ENCODE results near the gene ZNF862. TPM values are rescaled to one million over a fixed set of nuclear protein-coding genes. Genes with fewer than 3 reads are reported as not detected.
A peak's percentile ranks its signal among the peaks of the same experiment; 100 is the strongest.

The ZNF862 gene
- total and polyA plus RNA-seq, 2 of the 13 experiments (the other 11 are each of a cell fraction or from before 2014, with no cell fraction given), result 0.89 to 2.0 TPM

DNA sequence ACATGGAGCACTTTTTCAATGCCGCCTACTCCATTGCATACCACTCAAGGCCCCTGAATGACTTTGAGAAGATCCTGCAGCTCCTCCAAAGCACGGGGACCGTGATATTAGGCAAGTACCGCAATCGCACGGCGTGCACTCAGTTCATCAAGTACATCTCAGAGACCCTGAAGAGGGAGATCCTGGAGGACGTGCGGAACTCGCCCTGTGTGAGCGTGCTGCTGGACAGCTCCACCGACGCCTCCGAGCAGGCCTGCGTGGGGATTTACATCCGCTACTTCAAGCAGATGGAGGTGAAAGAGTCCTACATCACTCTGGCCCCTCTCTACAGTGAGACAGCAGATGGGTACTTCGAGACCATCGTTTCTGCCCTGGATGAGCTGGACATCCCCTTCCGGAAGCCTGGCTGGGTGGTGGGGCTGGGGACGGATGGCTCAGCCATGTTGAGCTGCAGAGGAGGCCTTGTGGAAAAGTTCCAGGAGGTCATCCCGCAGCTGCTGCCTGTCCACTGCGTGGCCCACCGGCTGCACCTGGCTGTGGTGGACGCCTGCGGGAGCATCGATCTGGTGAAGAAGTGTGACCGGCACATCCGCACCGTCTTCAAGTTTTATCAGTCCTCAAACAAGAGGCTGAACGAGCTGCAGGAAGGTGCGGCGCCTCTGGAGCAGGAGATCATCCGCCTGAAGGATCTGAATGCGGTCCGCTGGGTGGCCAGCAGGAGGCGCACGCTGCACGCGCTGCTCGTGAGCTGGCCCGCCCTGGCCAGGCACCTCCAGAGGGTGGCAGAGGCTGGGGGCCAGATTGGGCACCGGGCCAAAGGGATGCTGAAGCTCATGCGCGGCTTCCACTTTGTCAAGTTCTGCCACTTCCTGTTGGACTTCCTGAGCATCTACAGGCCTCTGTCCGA, 22.9 kb downstream of the ZNF862 start:
- Histone ChIP-seq H3K4me1 (ENCODE audit: insufficient read depth, low read length) (no peaks in the 10 kb centered on the region), H3K9me3 (ENCODE audit: low read length) (no peaks in the 10 kb centered on the region), H3K4me2 (ENCODE audit: low read depth, low read length) (no peak overlapping the region), H4K20me1 (ENCODE audit: insufficient read depth, low read length) (no peaks in the 10 kb centered on the region), H3K27ac (ENCODE audit: extremely low read length, insufficient read depth, low read length) (no peak overlapping the region), H2AFZ (ENCODE audit: low read length) (no peak overlapping the region), H3K27me3 (ENCODE audit: control insufficient read depth in 1 of 2, insufficient read depth in 2 of 2, low read length in 2 of 2) (peaks cover 0 to 17% of the 10 kb centered on the region in 2 experiments; a peak in 1 of 5 replicates), H3K79me2 (ENCODE audit: insufficient read depth, low read length) (no peaks in the 10 kb centered on the region), H3K4me3 (replicated peaks in 1 of 3; ENCODE audit: insufficient read depth in 1 of 3, low read depth in 2 of 3, low read length in 3 of 3) (no peak overlapping the region), H3K36me3 (replicated peaks in 1 of 2; ENCODE audit: control insufficient read depth in 1 of 2, insufficient read depth in 2 of 2, low read length in 2 of 2) (no peaks in the 10 kb centered on the region), H3K9ac (ENCODE audit: insufficient read depth, low read depth, low read length) (no peak overlapping the region)
- in situ Hi-C loops (cut with HindIII; ENCODE audit: extremely low pct_ligation_motif_present, low pct_unique_long_range_greater_than_20kb), result loop anchor here (25.0 kb wide), 1 partner anchor 176 kb away; no protein-coding TSS in a partner anchor
- DNase-seq (ENCODE audit: low spot score) (no peak), ATAC-seq (peak; percentile 79), FAIRE-seq (no peak)
- ChIA-PET POLR2A (no interaction called here), CTCF (ENCODE audit: low intra/inter-chr PET ratio, low total read pairs) (interaction anchor here (1.0 to 1.3 kb wide), 2 partner anchors 12 to 415 kb away, joined by 3 to 4 read pairs; no protein-coding TSS in a partner anchor)
- intact Hi-C loops (cut with micrococcal nuclease; ENCODE audit: unreplicated experiment), result no loop called here
- no TSS peak for BruUV-seq (replicated peaks)
- 50% methylated on average over 23 of the region's 45 CpGs for WGBS (ENCODE audit: low lambda C conversion rate)
- TF ChIP-seq, protein P1, sequence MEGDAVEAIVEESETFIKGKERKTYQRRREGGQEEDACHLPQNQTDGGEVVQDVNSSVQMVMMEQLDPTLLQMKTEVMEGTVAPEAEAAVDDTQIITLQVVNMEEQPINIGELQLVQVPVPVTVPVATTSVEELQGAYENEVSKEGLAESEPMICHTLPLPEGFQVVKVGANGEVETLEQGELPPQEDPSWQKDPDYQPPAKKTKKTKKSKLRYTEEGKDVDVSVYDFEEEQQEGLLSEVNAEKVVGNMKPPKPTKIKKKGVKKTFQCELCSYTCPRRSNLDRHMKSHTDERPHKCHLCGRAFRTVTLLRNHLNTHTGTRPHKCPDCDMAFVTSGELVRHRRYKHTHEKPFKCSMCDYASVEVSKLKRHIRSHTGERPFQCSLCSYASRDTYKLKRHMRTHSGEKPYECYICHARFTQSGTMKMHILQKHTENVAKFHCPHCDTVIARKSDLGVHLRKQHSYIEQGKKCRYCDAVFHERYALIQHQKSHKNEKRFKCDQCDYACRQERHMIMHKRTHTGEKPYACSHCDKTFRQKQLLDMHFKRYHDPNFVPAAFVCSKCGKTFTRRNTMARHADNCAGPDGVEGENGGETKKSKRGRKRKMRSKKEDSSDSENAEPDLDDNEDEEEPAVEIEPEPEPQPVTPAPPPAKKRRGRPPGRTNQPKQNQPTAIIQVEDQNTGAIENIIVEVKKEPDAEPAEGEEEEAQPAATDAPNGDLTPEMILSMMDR (CRISPR knock-in tag; IDR thresholded peaks at IDR 0.05), result peak; percentile 89
- TF ChIP-seq ZNF768 (CRISPR knock-in tag; IDR thresholded peaks at IDR 0.05) (peak; percentile 19; the same call in 1 of the 2 replicates), RAD21 (CRISPR knock-in tag; IDR thresholded peaks at IDR 0.05) (peak; percentile 89), STAG1 (CRISPR knock-in tag; IDR thresholded peaks at IDR 0.05) (peak; percentile 88), ZNF670 (CRISPR knock-in tag; IDR thresholded peaks at IDR 0.05; ENCODE audit: borderline replicate concordance) (no peak), GATAD1 (CRISPR knock-in tag; IDR thresholded peaks at IDR 0.05) (no peak), YEATS2 (CRISPR knock-in tag; IDR thresholded peaks at IDR 0.05; ENCODE audit: borderline replicate concordance) (no peak), BORCS8-MEF2B (CRISPR knock-in tag; IDR thresholded peaks at IDR 0.05) (no peak), HNRNPLL (IDR thresholded peaks at IDR 0.05; ENCODE audit: low read depth, low read length, poor library complexity, severe bottlenecking) (peak; percentile 35), ZBTB10 (CRISPR knock-in tag; IDR thresholded peaks at IDR 0.05; ENCODE audit: borderline replicate concordance) (no peak), ZBTB33 (CRISPR knock-in tag; IDR thresholded peaks at IDR 0.05) (peak; percentile 98), FIP1L1 (IDR thresholded peaks at IDR 0.05; ENCODE audit: borderline replicate concordance, insufficient read depth, low read depth, low read length) (no peak), BHLHE40 (IDR thresholded peaks at IDR 0.05; ENCODE audit: low read length) (0 out of 2 replicates have a peak, but pooled peaks have one; percentile 20)
- TF ChIP-seq, protein P2, sequence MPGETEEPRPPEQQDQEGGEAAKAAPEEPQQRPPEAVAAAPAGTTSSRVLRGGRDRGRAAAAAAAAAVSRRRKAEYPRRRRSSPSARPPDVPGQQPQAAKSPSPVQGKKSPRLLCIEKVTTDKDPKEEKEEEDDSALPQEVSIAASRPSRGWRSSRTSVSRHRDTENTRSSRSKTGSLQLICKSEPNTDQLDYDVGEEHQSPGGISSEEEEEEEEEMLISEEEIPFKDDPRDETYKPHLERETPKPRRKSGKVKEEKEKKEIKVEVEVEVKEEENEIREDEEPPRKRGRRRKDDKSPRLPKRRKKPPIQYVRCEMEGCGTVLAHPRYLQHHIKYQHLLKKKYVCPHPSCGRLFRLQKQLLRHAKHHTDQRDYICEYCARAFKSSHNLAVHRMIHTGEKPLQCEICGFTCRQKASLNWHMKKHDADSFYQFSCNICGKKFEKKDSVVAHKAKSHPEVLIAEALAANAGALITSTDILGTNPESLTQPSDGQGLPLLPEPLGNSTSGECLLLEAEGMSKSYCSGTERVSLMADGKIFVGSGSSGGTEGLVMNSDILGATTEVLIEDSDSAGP (CRISPR knock-in tag; IDR thresholded peaks at IDR 0.05; ENCODE audit: borderline replicate concordance), result peak; percentile 14; the same call in 1 of the 2 replicates
